Frontal cortex (tissue), 4 donors: ENCODE results near the gene ZSCAN9. TPM values are rescaled to one million over a fixed set of nuclear protein-coding genes. Genes with fewer than 3 reads are reported as not detected.

ENCODE experiments used
- DNase-seq, 2 donors: peaks; one replicate each; pipeline ENCODE4 v3.0.0; 2012; ENCODE audit warnings: low spot score in 2 of 2
- FAIRE-seq: peaks from 2 replicates; lab custom pipeline; 2012; peaks lifted over from hg19 to GRCh38; lab: Jason Lieb, UNC
- total RNA-seq: library from RNA; depleted of rRNA; stranded (reverse); fragments of >200 nt; gene quantifications from one replicate; pipeline ENCODE4 v1.2.3, GENCODE V29; 2014
- donor health status: control.
- donor health status: control.
- donor health status: control.

The ZSCAN9 gene
- total RNA-seq, 1 donor from 2014 or later, result 45.7 TPM

- DNase-seq, result peak; percentile 40 to 58
- FAIRE-seq, result no peak
These were observed 6.5 kb upstream of the ZSCAN9 start for GRCh38 chr6:28218312-28219248.

GRCh38 chr6:28220257-28221133 lies 4.6 kb upstream of the ZSCAN9 start:
- FAIRE-seq (no peak), DNase-seq (no peak)

DNA sequence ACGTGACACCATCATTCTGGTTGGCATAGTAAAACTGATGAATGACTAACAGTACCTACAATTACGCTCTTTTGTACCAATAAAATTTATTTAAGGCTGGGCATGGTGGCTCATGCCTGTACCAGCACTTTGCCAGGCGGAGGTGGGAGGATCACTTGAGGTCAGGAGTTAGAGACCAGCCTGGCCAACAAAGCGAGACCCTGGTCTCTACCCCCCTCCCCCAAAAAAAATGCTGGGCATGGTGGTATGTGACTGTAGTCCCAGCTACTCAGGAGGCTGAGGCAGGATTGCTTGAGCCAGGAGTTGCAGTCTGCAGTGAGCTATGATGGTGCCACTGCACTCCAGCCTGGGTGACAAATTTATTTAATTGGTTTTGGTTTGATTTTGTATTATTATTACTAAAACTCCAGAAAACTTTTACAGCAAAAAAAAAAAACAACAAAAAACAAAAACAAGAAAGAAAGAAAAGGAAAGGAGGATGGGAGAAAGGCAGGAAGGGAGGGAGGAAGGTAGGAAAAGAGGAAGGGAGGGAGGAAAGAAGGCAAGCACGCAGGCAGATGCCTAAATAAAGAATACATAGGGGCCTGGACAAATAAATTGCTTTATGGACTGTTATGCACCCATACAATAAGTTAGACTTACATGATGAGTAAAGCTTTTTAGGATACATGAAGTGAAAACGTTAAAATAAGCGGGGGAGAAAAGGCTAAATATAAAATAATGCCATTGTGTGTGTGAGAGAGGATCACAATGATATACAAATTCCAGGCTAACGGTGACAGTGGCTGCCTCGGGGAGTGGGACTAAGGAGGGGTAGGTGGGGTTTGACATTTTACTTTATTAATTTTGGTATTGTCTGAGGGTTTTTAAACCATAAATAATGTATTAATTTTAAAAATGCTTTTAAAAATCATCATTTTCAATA lies 682 bp upstream of the ZSCAN9 start:
- no peak for DNase-seq
- FAIRE-seq, result no peak

GRCh38 chr6:28226460-28226859 lies 1.4 kb downstream of the ZSCAN9 start:
- DNase-seq (no peak), FAIRE-seq (no peak)

DNA sequence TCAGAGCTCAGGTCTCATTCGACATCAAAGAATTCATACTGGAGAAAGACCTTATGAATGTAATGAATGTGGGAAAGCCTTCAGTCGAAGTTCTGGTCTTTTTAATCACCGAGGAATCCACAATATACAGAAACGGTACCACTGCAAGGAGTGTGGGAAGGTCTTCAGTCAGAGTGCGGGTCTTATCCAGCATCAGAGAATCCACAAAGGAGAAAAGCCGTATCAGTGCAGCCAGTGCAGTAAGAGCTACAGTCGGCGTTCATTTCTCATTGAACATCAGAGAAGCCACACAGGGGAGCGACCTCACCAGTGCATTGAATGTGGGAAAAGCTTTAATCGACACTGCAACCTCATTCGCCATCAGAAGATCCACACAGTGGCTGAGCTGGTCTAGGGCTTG lies 7.7 kb downstream of the ZSCAN9 start:
- DNase-seq, result no peak
- FAIRE-seq, result no peak

DNA sequence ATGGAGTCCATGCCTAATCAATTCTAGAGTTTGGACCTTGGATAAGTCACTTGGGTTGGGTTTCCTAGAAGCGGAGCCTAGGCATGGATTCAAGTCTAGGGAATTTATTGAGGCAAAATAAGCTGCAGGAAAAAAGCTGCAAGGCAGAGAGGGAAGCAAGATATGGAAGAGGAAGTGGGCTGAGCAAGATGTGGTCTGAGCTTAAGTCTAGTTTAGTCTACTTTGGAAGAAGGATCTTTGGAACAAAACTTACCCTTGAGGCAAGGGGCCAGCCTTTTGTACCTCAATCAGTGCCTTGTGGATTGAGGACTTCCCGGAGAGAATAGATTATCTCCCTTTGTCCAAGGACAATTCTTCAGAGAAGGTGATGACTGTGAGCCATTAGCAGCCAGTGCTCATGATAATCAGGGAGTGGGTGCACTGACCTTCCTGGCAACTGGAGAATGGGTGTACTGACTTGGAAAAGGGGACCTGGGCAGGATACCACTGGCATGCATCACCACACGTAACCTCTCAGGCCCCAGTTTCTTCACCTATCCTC lies 10.9 kb downstream of the ZSCAN9 start:
- FAIRE-seq (no peak), DNase-seq (no peak)

DNA sequence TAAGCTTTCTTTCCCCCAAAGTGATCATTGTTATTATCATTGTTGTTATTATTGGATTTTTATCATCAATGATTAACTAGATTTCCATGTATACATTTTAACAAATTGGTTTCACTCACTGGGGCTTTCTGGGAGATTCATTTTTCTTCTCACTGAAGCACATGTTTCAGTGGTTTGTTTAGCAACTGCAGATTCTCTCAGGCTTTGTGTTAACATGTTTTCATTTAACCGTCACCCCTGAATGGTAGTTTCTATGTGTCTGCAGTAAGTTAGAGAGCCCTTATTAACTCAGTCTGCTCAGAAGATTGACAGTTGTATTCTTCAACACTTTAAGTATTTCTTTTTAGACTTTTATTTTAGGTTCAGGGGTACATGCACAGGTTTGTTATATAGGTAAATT lies 14.6 kb downstream of the ZSCAN9 start:
- no peak for FAIRE-seq
- no peak for DNase-seq

GRCh38 chr6:28240471-28240870 lies 15.4 kb downstream of the ZSCAN9 start:
- FAIRE-seq (no peak), DNase-seq (no peak)

- no peak for DNase-seq
- no peak for FAIRE-seq
These were observed 18.9 kb downstream of the ZSCAN9 start for GRCh38 chr6:28243946-28244345.

- FAIRE-seq (no peak), DNase-seq (no peak)
These were observed 20.3 kb downstream of the ZSCAN9 start for GRCh38 chr6:28245206-28245941.

DNA sequence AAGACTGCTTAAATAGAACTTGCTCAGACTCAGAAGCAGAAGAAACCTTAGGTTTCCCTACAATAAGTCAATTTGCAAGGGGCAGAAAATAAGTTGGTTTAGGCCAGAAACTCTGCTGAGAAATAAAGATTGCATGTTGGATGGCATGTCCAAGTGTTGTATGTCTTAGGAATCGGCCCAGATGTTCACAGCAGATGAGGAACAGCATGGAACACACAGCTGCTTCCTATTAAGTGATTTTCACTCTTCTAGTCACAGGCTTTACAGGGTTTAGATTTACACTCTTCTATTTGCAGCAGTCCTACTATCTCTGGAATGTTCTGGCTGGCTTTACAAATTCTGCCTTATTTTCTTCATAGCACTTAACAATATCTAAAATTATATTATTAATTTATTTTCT lies 23.8 kb downstream of the ZSCAN9 start:
- FAIRE-seq (no peak), DNase-seq (no peak)

DNA sequence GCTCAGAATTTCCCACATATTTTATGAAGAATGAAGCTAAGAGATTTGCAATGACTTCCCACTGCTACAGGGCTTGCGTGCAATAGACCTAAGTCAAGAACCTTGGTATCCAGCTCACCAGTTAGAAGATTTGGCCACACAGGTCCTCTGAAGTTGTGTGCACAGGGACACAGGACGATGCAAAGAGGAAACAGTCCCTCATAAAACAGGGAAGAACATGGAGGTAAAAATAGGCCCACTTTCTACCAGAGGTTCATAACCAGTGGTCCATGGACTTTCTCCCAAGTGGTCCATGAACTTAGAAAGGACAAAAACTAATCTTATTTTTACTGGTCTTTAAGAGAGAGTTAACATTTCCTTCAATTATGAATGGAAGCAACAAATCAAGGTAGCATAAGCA lies 25.7 kb downstream of the ZSCAN9 start:
- no peak for DNase-seq
- FAIRE-seq, result no peak

DNA sequence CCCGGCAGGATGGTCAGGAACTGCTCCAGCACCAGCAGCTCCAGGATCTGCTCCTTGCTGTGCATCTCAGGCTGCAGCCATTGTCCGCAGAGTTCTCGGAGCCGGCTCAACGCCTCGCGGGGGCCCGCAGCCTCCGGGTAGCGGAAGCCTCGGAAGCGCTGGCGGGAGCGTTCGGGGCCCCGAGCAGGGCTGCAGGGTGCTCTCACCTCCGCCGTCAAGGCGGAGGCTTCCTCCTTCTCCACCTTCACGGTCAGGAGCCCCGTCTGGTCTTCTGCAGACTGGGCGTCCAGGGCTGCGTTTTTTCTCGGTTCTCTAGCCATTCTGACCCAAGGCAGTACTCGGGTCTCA lies 26.6 kb downstream of the ZSCAN9 start:
- FAIRE-seq, result no peak
- DNase-seq, result peak in 1 of 2 donors; percentile 16

DNA sequence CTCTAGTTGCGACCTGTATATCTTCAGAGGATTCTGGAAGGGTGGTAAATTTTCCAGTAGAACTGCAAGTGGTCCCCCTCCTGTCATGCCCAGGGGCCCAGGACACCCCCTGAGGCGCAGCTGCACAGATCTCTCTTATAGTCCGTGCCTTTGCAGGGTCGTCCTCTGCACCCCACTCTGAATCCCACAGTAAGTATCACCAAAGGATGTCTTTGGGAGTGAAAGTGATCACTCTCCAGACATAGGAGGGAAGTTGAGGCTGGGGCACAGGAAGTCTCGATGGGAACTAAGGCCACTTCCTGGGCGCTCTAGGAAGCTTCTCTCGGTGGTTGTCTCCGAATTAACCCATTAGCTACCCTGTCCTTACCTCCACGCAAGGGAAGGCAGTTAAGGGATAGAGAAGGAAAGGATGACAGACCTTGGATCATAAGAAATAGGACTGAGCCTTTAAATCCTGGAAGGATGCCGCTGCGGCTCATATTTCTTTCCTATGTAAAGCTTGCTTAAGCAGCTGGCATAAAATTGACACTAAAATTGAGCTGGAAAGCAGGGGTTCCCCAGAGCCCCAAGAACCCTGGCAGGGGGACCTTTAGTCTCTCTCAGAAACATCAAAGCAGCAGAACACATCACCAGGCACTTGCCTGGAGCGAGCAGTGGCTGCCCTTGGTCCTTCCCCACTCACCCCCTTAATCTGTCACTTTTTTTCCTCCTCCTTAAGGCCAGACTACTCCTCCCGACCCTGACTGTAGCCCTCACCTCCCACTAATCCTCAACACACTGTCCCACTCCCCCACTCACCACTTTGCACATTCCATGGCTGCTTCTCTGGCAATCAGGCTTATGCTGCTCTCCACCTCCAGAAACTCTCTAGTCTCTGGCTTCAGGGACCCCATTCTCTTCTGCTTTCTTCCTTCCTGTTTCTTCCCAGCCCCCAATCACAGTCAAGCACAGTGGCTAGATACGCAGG lies 27.2 kb downstream of the ZSCAN9 start, which contains the start of gene ZKSCAN4:
TSS of gene ZKSCAN4 (minus strand) at position 261 of the 967 bp plus-strand sequence. CDS start 289 bp downstream, outside the sequence.
- FAIRE-seq (no peak), DNase-seq (peak; percentile 75 to 78)

DNA sequence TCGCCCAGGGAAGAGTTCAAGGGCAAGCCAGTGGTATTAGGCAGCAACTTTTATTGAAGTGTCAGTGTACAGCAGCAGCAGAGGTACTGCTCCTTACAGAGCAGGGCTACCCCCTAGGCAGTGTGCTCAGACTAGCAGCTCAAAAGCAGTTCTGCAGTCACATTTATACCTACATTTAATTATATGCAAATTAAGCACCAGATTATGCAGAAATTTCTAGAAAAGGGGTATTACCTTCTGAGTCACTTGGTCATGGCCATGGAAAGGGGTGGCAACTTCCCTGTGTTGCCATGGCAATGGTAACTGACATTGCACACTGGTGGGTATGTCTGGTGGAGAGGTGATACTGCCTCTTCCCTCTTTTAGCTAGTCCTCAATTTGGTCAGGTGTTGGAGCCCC lies 29.0 kb downstream of the ZSCAN9 start:
- FAIRE-seq (no peak), DNase-seq (no peak)

GRCh38 chr6:28257042-28257441 lies 32.0 kb downstream of the ZSCAN9 start:
- no peak for DNase-seq
- FAIRE-seq, result no peak

DNA sequence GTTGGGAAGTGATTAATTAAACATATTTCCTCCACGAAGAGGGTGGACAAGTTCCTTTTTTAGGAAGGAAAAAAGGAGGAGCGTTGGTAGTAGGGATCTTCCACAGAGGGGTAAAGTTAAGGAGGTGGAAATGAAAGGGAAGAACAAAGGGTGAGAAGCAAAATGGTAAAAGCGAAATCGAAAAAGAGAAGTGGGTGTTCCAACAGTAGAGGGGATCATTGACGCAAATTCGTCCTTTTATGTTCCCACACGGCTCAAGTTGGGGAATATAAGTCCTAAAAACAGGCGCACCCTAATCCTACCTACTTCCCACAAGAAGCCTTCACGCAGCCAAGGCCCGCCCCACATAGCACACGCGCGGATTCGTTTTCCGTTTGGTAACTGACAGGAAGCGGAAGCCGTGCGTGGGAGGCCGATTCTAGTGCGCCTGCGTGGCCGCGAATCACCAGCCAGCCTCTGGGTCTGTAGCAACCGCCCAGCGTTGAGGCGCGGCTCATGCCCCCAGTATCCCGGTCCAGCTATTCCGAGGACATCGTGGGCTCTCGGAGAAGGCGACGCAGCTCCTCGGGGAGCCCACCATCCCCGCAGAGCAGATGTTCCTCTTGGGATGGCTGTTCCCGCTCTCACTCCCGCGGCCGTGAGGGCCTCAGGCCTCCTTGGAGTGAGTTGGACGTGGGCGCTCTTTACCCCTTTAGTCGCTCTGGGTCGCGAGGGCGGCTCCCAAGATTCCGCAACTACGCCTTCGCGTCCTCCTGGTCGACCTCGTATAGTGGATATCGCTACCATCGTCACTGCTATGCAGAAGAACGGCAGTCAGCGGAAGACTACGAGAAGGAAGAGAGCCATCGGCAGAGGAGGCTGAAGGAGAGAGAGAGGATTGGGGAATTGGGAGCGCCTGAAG lies 34.1 kb downstream of the ZSCAN9 start, which contains the start of gene NKAPL:
TSS of gene NKAPL (plus strand) at position 421 of the 901 bp plus-strand sequence. CDS start at position 496, 75 bp downstream.
- peak in 1 of 2 donors; percentile 70 for DNase-seq
- no peak for FAIRE-seq
